Kidney (tissue), 14 donors: ENCODE results near the gene CCDC63. TPM values are rescaled to one million over a fixed set of nuclear protein-coding genes. Genes with fewer than 3 reads are reported as not detected.

Experiments used
- DNase-seq, 5 donors: peaks; one replicate each; pipeline ENCODE4 v3.0.0-alpha.2; 2013 to 2020
- FAIRE-seq: peaks from 2 replicates; lab custom pipeline; 2012; peaks lifted over from hg19 to GRCh38; lab: Jason Lieb, UNC
- H3K27ac ChIP-seq, 2 donors: one replicate each; pipeline ENCODE4 v1.7.0; 2013; ENCODE audit warnings: low read depth in 2 of 2, low read length in 2 of 2, inconsistent platforms in 1 of 2
- H3K27me3 ChIP-seq: one replicate; pipeline ENCODE4 v1.7.1; 2013; ENCODE audit warnings: low read length, inconsistent platforms; ENCODE audit not compliant: control insufficient read depth, insufficient read depth
- H3K36me3 ChIP-seq, 3 donors: one replicate each; pipeline versions ENCODE4 v1.7.0 to v1.7.1; 2013; ENCODE audit warnings: low read length in 3 of 3, control low read depth in 1 of 3, inconsistent platforms in 1 of 3; ENCODE audit not compliant: insufficient read depth in 3 of 3, control insufficient read depth in 2 of 3
- H3K4me1 ChIP-seq, 3 donors: one replicate each; pipeline versions ENCODE4 v1.7.0 to v1.7.1; 2013; ENCODE audit warnings: low read length in 3 of 3, inconsistent platforms in 1 of 3, low read depth in 1 of 3; ENCODE audit not compliant: control insufficient read depth in 2 of 3, insufficient read depth in 2 of 3
- H3K4me3 ChIP-seq, 3 donors: one replicate each; pipeline versions ENCODE4 v1.7.0 to v1.8.1; 2013; ENCODE audit warnings: low read length in 3 of 3, control low read depth in 1 of 3, inconsistent platforms in 1 of 3
- H3K9ac ChIP-seq, 3 donors: one replicate each; pipeline versions ENCODE4 v1.7.0 to v1.7.1; 2013; ENCODE audit warnings: low read length in 3 of 3, control low read depth in 1 of 3, inconsistent platforms in 1 of 3
- H3K9me3 ChIP-seq, 3 donors: one replicate each; pipeline versions ENCODE4 v1.7.0 to v1.7.1; 2013; ENCODE audit warnings: low read length in 3 of 3, control low read depth in 1 of 3, inconsistent platforms in 1 of 3; ENCODE audit not compliant: control insufficient read depth in 2 of 3, insufficient read depth in 1 of 3
- intact Hi-C: fragments of 100-400 bp; cut with DNase I; formaldehyde crosslinking; loops from one replicate; pipeline ENCODE4 v1.11.1; 2022
- polyA plus RNA-seq: library from polyadenylated mRNA; stranded (reverse); fragments of 350-450 nt; fragmentation: Illumina TruSeq; extraction: RNeasy Lipid Tissue Mini Kit (QIAGEN cat#74804); gene quantifications from one replicate; pipeline ENCODE4 v1.2.3, GENCODE V29; 2014; ENCODE audit warnings: low read depth, low replicate concordance; ENCODE audit not compliant: insufficient read depth
- total RNA-seq: library from RNA; stranded (reverse); fragmentation: NEBNext Ultra II Directional; extraction: Animal tissue kit (Norgen Biotek cat#: 25700); gene quantifications from one replicate; pipeline ENCODE4 v1.2.1, GENCODE V29; 2021
- TF ChIP-seq, protein P1 (sequence below): IDR thresholded peaks from 3 replicates; pipeline ENCODE4 v1.5.1; 2012; ENCODE audit warnings: mild to moderate bottlenecking, moderate library complexity, borderline replicate concordance; ENCODE audit not compliant: insufficient read depth; ENCODE audit errors: extremely low read depth
- donor health status: control.
- donor health status: control.
- donor health status: control.
- donor health status: control.
- donor health status: control.
- donor health status: DM: yes; HTN: yes; CAD: no.
- donor health status: Normal renal cell carcinoma (clear cell type).

CCDC63 gene
- total and polyA plus RNA-seq, 2 donors from 2014 or later: not detected

DNA sequence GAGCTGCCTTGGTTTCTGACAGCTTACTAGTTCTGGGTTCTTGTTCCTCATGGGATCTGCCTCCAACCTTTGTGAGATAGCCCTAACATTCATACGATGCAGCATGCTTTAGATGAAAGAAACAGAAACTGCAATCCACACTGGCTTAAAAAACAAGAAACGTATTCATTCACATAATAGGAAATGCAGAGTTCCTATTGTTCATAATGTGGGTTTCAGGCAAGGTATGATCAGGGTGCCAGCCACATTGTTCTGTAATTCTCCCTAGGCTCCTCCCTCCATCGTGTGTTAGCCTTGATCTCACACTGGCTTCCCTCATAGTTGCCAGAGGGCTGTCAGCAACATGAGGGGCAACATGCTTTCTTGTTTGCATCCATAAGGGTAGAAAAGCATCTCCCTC is 2.7 kb upstream of the CCDC63 start:
- no peaks in the 10 kb centered on the region for H3K9me3 ChIP-seq
- no peaks in the 10 kb centered on the region for H3K36me3 ChIP-seq
- H3K27ac ChIP-seq: no peak overlapping the region
- TF ChIP-seq, protein P1, sequence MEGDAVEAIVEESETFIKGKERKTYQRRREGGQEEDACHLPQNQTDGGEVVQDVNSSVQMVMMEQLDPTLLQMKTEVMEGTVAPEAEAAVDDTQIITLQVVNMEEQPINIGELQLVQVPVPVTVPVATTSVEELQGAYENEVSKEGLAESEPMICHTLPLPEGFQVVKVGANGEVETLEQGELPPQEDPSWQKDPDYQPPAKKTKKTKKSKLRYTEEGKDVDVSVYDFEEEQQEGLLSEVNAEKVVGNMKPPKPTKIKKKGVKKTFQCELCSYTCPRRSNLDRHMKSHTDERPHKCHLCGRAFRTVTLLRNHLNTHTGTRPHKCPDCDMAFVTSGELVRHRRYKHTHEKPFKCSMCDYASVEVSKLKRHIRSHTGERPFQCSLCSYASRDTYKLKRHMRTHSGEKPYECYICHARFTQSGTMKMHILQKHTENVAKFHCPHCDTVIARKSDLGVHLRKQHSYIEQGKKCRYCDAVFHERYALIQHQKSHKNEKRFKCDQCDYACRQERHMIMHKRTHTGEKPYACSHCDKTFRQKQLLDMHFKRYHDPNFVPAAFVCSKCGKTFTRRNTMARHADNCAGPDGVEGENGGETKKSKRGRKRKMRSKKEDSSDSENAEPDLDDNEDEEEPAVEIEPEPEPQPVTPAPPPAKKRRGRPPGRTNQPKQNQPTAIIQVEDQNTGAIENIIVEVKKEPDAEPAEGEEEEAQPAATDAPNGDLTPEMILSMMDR: no peak
- DNase-seq (no peak), FAIRE-seq (no peak)
- no peaks in the 10 kb centered on the region for H3K4me1 ChIP-seq
- H3K4me3 ChIP-seq: no peak overlapping the region
- H3K27me3 ChIP-seq: no peaks in the 10 kb centered on the region
- H3K9ac ChIP-seq: no peak overlapping the region
- intact Hi-C loops: no loop called here

DNA sequence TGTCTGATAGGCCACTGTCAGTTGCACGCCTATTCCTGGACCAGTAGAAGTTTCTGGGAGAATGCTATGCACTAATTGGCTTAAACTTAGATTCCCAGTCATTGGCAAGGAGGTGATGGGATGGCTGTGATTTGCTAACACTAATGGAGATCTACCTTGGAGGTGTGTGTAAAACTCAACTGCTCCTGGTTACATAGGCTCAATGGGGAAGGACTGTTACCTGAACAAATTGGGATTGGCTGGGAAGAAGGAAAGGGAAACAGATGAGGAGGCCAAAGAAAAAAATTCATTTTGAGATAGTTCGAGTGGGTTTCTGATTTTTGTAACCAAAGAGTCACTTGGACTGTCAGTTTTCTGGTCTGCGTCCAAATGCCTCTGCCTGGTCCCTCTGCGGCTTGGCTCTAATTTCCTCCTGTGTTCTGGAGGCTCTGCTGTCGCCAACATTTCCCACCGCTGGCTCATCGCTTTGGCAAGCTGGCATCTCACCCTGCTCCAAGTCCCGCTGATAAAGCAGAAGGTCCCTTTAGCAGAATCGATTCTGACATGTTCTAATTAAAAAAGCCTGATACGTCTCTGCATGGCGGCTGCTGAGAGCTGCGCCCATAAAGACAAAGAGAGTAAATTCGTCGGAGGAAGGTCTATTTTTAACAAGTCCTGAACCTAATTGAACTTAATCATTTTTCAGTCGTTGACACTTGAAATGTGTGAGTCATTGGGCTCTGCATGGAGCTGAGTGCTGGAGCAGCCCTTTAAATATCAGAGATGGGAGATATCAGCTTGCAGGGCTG is 2.0 kb upstream of the CCDC63 start:
- Histone ChIP-seq H3K27me3 (no peaks in the 10 kb centered on the region), H3K4me1 (no peaks in the 10 kb centered on the region), H3K4me3 (no peak overlapping the region), H3K9ac (no peak overlapping the region), H3K27ac (no peak overlapping the region), H3K9me3 (no peaks in the 10 kb centered on the region), H3K36me3 (no peaks in the 10 kb centered on the region)
- no peak for FAIRE-seq
- intact Hi-C loops: no loop called here
- no peak for DNase-seq
- TF ChIP-seq, protein P1: no peak

DNA sequence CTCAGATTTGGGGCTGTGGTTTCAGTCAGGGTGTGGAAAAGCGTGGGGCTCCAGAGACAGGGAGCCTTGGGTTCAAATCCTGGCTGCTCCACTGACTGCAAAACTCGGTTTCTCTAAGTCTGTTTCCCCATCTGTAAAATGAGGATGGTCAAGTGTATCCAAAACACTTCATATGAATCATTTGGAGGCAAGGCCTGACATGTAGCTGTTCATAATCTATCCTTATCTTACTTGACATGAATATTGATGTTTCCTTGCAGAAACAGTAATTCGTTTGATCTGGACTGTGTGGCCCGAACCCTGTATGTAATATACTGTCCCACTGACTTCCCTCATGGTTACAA is 1.5 kb upstream of the CCDC63 start:
- no peak overlapping the region for H3K9ac ChIP-seq
- no peaks in the 10 kb centered on the region for H3K4me1 ChIP-seq
- no peak overlapping the region for H3K4me3 ChIP-seq
- H3K27me3 ChIP-seq: no peaks in the 10 kb centered on the region
- no peak overlapping the region for H3K27ac ChIP-seq
- FAIRE-seq (no peak), DNase-seq (no peak)
- intact Hi-C loops: no loop called here
- H3K9me3 ChIP-seq: no peaks in the 10 kb centered on the region
- TF ChIP-seq, protein P1: no peak
- no peaks in the 10 kb centered on the region for H3K36me3 ChIP-seq
